D341Med (cell line): Measurements from ENCODE around the gene LRRC36.
"Not testable (repeated sequence)": the region's sequence is repeated elsewhere in the genome, so short reads cannot be mapped to it uniquely, and the experiment has no call there.

Experiments
- DNase-seq: peaks from one replicate; pipeline ENCODE4 v3.0.0; 2012; ENCODE audit warnings: low spot score

Gene LRRC36

DNA sequence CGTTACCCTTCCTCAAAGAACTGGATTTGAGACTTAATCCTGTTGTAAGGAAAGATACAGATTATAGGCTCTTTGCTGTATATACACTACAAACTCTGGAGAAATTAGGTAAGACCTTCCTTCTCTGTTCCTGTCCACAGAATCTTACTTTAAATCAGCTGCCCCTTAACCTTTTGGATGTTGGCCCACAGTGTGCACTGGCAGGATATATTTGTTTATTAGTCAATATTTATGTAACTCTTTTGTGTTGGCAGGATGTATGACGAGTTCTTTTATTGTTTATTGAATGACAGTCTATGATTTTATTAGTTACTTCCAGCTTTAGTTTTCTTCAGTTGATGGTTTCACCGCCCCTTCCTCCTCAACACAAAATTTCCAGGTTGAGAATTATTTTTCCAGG, 19.7 kb downstream of the LRRC36 start:
- DNase-seq: no peak

DNA sequence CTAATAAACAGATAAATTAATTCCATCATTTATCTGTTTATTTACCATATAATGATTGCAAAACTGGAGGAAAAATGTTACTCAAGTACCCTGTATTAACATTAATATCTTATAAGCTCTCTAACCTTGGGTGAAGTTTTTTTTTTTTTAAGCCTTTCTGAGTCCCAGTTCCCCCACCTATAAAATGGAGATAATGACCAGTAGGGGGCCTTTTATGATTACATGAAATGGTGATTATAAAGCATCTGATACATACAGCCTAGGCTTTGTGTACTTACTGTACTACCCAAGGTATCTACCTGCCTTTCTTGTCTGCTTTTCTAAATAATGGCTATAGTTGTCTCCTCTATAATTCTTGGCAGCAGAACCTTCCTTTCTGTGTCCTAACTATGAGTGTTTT, 22.6 kb downstream of the LRRC36 start:
- DNase-seq: no peak

DNA sequence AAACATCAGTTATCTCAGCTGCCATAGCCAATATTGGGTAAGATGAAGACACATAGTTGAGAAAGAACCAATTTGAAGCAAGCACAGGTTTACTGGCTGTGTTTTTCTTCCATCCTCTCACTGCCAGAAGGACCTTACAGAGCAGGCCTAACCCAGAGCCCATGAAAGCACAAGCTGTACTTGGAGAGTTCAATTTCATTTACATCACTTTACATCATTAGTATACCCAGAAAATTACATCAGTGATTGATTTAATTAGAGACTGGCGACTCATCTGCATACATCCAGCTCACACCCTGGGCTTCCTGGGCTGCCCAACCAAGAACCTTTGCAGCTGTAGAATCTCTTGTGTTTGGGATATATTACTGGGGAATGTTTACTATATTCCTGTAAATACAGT, 23.7 kb downstream of the LRRC36 start:
- no peak for DNase-seq

DNA sequence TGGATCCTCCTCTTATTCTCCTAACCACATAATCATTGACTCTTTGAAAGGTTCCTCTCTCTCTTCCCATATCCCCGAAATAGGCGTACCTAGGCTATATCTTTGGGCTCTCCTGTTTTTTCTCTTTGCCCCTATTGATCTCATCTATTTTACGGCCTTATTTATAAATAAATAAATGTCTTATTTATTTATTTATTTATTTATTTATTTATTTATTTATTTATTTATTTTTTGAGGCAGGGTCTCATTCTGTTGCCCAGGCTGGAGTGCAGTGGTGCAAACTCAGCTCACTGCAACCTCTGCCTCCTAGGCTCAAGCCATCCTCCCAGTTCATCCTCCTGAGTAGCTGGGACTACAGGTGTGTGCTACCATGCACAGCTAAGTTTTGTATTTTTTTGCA, 25.8 kb downstream of the LRRC36 start:
- not testable (repeated sequence) for DNase-seq

DNA sequence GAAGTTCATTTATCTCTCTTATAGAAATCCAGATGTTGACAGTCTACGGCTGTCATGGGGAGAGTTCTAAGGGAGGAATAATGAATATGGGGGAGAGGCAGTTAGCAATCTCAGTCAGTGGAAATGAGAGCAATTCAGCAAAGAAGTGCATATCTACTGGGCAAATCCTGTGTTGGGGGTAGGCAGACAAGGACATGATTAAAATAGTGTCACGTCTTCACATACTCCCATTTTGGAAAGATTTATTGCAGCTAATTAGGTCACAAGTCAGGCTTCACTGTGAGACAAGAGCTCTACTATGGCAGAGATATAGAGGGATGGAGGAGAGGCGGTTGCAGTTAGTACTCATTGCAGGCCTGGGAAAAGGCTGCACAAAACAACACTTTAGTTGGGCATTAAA, 29.8 kb downstream of the LRRC36 start:
- DNase-seq: no peak

DNA sequence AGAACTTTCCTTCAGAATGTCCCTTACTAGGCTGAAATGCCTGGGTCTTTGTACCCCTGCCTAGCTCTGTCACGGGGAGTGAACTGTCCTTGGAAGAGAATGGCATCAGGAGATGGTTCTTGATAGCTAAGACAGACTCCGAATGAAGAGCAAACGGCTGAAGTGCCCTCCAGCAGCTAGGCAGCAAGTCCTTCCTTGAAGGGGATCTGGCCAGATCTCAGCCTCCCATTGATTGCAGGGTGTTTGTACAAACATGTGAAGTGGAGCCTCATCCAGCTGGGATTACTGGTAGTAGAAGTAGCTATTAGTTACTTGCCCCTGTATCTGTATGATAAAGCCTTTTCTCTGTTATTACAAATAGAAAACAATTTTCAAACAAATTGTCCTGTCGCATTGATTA, 30.9 kb downstream of the LRRC36 start:
- no peak for DNase-seq

DNA sequence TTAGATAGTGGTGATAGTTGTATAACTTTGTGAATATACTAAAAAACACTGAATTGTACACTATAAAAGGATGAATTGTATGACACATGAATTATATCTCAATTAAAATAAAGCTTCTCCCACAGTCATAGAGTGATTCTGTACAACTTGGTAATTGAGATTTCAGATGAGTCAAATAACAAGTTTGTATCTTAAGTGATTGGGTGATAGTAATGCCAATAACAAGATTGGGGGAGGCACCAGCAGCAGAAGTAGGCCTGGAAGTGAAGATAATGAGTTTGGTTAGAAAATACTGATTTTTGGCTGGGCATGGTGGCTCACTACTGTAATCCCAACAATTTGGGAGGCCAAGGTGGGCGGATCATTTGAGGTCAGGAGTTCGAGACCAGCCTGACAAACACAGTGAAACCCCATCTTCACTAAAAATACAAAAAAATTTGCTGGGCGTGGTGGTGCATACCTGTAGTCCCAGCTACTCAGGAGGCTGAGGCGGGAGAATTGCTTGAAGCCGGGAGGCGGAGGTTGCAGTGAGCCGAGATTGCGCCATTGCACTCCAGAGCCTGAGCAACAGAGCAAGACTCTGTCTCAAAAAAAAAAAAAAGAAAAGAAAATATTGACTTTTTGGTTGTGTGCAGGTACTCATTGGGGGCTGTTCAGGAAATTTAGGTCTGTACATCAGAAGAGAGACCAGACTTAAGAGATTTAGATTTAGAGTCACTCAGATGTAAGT, 33.1 kb downstream of the LRRC36 start:
- not testable (repeated sequence) for DNase-seq

DNA sequence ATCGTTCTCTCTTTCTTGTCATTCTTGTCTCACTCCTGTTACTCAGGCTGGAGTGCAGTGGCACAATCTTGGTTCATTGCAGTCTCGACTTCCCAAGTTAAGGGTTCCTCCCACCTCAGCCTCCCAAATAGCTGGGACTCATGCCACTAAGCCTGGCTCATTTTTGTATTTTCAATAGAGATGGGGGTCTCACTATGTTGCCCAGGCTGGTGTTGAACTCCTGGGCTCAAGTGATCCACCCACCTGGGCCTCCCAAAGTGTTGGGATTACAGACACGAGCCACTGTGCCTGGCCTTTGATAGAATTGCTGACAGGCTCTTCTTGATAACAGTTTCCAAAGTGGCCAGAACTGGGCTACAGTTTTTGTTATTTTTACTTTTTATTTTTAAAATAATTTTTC, 34.4 kb downstream of the LRRC36 start:
- DNase-seq: no peak

DNA sequence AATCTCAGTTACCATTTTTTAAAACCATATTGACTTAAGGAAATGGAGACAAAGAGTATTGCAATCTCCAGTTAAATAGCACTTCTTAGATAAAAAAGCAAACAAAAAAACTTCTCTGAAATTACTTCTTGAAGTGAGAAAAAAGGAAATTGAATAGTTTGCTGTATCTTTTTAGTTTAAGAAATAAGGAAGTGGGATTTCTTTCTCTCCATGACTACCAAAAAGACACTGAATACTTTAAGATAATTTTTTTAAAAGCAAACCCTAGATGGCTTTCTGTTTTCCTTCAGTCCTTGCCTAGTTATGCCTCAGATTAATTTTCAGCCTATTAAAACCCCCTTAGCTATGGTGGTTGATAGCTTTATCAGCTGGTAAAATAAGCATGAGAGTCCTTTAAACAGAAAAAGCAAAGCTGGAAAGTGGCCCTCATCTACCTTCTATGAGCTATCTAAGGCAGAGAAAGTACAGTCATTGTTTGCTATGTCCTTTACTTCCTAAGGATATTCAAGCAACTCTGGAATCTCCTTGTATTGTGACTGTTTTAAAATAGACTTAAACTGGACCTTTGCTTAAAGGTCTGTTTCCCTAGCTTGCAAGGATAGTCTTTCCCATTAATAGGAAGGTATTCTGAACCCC, 38.1 kb downstream of the LRRC36 start:
- no peak for DNase-seq

DNA sequence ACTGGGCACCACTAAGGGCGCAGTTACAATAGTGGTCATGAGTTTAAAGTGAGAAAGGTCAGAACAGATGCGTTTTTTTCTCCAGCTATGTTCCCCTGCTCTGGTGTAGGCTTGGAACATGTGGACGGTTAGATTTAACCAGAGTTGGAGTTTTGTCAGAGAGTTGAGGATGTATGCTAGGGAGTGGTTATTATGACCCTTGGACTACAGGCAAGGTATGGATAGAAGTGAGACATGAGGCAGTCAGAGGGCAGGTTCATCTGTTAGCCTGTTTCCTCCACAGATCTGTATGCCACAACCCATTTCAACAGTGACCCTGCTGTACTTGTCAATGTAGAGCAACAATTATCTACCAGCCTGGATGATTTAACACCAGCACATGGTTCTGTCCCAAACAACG, 44.0 kb downstream of the LRRC36 start:
- DNase-seq: no peak

DNA sequence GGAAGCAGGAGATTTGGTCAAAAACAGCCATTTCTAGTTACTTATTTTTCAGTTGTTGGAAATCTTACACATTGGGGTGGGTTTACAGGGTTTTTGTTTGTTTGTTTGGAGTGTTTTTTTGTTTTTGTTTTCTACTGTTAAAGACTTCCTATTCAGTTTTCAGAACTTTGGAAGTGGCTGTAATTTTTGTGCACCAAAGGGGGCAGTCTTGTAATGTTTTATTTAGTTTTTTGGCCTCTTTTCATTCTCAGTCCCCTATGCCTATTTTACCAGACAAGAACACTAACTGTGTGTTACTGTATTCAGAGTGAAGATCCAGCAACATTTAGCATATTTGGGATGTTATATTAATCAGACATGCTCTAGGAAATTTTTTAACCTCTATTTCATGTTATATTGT, 46.0 kb downstream of the LRRC36 start:
- DNase-seq: peak; percentile 37

DNA sequence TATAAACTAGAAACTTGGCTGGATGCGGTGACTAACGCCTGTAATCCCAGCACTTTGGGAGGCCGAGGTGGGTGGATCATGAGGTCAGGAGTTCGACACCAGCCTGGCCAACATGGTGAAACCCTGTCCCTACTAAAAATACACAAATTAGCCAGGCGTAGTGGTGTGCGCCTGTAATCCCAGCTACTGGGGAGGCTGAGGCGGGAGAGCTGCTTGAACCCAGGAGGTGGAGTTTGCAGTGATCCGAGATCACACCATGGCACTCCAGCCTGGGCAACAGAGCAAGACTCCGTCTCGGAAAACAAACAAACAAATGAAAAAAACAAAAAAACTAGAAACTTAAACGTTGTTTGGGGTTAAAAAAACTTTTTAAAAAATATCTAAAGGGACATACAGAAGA, 49.4 kb downstream of the LRRC36 start:
- not testable (repeated sequence) for DNase-seq

DNA sequence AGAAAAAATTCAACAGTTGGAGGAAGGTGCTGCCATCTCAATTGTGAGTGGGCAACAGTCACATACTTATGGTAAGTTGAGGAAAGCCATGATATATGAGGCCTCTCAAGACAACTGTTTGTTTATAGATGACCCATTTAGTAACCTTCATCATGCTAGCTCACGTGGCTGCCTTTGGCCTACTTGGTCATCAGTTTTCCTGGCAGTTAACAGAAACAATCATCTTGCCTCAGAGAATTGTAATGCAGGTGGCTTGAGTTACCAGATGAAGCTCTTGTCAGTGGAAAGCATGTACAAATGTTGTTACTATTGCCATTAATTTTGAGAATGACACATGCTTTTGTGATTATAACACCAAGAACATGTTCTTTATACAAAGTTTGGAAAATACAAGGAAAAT, 52.0 kb downstream of the LRRC36 start:
- DNase-seq: no peak

DNA sequence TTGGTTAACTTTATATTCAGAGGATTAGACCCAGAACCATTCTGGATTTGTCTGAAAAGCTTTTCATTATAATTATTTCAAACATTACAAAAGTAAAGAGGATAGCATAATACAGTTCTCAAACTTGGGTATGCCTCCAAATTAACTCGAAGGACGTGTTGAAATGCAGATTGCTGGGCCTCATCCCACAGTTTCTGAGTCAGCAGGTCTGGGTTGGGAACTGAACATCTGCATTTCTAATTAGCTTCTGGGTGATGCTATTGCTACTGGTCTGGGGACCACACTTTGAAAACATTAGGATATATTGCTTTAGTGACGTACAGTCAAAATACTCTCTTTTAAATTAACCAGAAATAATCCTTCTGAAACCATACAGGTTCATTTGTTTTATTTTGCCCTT, 56.7 kb downstream of the LRRC36 start:
- DNase-seq: no peak

DNA sequence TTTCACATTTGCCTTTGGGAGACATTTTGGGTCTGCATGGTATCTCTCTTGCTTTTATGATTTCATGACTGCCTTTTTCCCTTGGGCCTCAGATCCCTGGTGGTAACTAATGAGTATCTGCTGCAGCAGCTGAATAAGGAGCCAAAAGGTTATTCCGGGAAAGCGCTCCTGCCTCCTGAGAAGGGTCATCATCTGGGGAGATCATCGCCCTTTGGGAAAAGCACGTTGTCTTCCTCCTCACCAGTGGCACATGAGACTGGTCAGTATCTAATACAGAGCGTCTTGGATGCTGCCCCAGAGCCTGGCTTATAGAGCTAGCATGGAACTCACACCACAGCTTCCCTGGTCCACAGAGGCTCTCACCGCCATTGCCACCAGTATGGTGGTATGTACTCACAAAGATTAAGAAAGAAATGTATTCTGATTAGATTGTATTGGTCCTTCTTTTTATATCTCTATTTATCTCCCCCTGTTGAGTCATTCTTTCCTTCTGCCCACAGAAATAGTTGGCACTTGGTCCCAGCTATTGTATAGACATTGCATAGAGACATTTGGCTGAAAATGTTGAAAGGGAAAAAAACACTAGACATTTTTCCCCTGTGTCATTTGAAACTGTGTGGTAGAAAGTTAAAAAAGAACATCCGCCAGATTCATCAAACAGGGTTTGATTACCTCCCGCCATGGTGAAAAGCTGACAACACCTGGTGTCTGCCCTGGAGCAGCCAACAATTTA, 58.3 kb downstream of the LRRC36 start:
- DNase-seq: no peak

DNA sequence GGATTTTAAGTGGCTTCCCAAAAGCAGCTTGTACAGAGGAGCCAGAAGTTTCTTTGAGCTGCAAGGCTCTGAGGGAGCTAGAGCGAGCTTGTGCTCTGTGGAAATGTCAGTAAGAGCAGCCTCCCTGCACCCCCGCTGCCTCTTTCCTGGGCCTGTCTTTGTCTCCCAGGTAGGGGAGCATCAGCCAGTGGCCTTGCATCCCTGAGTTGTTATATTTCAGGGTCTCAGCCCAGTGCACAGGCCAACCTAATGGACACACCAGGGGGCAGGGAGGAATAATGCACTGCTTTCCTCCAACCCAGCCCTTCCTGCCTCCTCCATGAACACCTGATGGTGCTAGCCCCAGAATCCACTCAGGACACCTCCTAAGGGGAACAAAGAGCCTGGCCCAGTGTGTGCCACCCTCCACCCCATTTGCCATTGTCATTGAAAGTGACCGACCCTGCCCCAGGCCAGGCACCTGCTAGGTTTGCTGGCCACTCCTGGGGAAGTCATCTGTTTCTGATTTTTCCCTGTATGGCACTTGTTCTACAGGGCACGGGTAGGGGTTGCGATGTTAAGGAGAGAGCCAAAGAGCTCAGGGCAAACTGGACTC, 60.3 kb downstream of the LRRC36 start:
- peak; percentile 8 for DNase-seq

DNA sequence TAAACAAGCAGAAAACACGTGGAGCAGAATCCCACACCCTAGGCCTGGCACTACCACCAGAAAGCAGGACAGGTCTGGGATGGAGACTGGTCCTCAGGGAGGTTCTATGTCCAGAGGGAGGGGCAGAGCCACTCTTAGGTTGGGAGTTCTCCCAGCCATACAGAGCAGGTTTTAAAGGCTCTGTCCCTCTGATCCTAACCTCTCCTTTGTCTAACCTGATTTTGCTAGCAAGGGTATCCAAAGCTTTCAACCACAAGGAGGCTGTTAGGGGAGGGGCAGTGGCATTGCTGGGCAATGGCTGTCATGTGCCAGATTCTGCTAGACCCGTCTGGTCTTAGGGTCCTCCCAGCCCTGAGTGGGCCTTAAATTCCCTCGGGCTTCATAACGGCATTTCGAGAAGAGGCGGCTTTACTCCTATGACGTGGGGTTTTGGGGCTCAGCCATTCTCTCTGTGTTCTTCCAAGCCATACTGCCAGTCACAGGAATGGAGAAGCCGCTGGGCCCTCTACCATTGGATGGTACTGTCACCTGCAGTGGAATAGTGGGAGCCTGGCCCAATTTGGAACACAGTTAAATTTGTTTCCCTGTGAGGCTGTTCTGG, 61.0 kb downstream of the LRRC36 start:
- DNase-seq: no peak

DNA sequence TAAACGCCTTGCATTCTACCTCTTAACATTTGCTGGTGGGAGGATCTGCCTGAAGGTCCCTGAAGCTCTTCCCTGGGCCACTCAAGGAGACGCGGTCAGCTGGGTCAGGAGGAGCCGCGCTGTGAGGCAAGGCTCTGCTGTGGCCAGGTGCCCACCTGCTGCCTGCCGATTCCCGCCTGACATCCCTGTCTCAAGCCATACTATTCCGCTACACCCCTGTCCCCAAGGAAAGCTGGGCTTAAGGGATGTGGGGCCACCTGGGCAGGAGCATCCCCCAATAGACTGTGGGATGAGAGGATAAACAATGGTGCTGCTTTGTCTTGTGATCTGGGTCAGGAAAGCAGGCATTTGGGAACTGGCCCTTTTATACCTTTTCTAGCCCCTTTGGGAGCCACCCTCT, 61.6 kb downstream of the LRRC36 start:
- DNase-seq: no peak

DNA sequence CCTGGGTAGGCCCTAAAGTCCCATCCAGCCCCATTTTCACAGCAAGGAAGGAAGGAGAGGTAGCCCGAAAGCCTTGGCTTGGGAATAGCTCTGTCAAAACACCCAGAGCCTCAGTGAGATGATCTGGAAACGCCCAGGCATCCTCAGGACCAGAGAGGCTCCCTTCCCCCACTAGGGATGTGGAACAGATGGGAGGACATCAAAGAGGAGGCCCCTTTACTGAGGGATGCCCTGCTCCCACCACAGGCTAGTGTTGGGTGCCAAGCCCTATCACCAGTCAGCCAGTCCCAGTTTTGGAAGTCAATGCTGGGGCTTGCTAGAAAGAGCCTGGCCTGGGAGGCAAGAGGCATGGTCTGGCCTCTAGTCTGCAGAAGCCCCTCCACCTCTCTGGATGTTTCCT, 62.0 kb downstream of the LRRC36 start:
- peak; percentile 8 for DNase-seq

DNA sequence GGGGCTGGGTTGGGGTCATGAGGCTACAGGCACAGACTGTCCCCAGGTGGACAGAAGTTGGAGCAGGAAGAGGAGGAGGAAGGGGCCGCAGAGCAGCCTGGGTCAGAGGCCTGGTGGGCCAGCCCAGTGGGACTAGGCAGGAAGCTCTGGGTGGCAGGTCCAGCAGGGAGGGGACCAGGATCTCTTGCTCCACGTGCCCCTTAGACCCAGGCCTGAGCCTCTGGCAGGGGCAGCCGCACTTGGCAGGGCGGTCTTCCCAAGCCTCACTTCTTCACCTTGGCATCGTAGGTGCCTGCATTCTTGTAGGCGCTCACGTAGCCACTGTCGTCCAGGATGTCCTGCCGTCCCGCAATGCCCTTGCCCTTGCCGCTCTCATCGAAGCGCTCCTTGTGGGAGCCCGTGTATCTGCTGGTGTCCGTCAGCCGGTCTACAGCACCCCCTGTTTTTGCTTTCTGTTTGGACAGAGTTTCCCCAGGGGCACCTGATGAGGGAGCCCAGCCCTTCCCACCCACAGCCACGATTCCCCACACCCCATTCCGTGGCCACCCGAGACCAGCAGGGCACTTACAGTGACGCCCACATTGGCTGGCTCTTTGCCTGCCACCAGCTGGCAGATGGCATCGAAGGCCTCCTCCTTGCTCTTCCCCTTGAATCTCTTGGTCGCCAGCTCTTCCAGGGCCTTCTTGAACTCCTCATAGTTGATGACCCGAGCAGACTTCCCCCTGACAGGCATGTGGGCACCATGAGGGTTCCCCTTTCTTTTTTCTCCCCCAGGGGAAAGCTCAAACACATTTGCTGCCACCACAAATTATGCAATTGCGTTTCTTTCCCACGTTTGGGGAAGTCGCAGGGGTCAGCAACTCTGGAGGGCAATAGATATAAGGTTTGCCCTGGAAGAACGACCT, 63.5 kb downstream of the LRRC36 start:
- DNase-seq: no peak

DNA sequence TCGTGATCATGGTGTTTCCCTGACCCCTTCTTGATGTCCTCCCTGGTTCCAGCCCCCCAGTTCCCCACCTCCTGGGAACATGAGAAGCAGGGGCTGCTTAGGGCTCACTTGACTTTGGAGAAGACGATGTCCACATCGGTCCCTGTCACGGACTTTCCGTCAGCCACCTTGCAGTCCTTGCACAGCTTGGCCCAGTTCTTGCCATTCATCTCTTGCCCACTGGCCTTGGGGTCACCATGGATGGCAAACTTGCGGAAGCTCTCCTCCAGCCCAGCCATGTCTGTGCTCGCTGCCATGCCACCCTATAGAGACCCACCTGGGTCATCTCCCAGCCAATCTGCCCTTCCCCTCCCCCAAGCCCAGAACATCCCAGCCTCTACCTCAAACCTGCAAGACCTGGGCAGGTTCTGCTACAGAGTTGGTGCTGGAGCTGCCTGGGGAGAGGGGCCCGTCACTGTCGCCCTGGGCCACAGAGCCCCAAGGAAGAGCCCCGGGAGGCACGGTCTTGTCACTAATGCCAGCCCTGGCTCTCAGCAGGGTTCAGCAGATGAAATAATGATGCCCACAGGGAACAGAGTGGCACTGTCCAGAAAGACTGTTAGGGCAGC, 64.3 kb downstream of the LRRC36 start:
- DNase-seq: no peak
